Measurements from ENCODE around the gene FGF12. TPM values are rescaled to one million over a fixed set of nuclear protein-coding genes. Genes with fewer than 3 reads are reported as not detected.

Gene FGF12
- total RNA-seq, 1 experiment from 2014 or later: 0.51 TPM

- H3K9me3 ChIP-seq (ENCODE audit: control insufficient read depth, insufficient read depth, low read depth, low read length): no peaks in the 10 kb centered on the region
These were observed 31.3 kb upstream of the FGF12 start for GRCh38 chr3:192758654-192759053.

DNA sequence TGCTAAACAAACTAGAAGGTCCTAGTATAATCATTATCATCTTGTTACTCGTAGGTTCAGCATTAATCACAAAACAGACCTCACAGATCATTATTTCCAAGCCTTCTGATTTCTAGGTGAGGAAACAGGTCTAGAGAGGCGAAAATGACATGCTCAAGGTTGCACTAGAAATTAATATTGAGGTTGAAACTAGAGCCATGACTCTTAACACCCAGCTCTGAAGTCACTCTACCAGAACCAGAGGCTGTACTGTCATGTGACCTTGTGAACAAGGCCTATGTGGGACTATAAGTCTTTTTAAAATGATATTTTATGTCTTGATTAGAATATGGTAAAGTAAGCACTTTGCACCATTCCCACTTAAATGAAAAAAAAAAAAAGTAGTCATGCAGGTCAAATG lies 23.8 kb upstream of the FGF12 start:
- DNase-seq (ENCODE audit: low read depth, low spot score) (no peak), ATAC-seq (no peak)
- ChIA-PET CTCF (no interaction called here), POLR2A (no interaction called here)
- in situ Hi-C loops (cut with HindIII; ENCODE audit: low pct_unique_long_range_greater_than_20kb, low sequenced_read_pairs): no loop called here
- Histone ChIP-seq H3K4me3 (ENCODE audit: low read depth in 2 of 2, low read length in 2 of 2) (no peak overlapping the region), H3K27ac (ENCODE audit: low read length) (no peak overlapping the region), H3K27me3 (ENCODE audit: control insufficient read depth, insufficient read depth, low read length) (no peaks in the 10 kb centered on the region), H3K4me1 (ENCODE audit: control insufficient read depth, insufficient read depth, low read length) (no peaks in the 10 kb centered on the region), H3K36me3 (ENCODE audit: control insufficient read depth, insufficient read depth, low read length) (no peaks in the 10 kb centered on the region), H3K9me3 (ENCODE audit: control insufficient read depth, insufficient read depth, low read depth, low read length) (no peaks in the 10 kb centered on the region)
- intact Hi-C loops (cut with micrococcal nuclease; ENCODE audit: unreplicated experiment): no loop called here
- BruUV-seq (replicated peaks): no TSS peak
- TF ChIP-seq CTCF (IDR thresholded peaks at IDR 0.05): no peak
- no peak for TF ChIP-seq REST (IDR thresholded peaks at IDR 0.05; ENCODE audit: insufficient read depth in 1 of 2, low read depth in 2 of 2, low read length in 1 of 2)

More at GRCh38 chr3:192758654-192759053, 31.3 kb upstream of the FGF12 start:
- no peak overlapping the region for H3K27ac ChIP-seq (ENCODE audit: low read length)
- H3K4me1 ChIP-seq (ENCODE audit: control insufficient read depth, insufficient read depth, low read length): no peaks in the 10 kb centered on the region
- no TSS peak for BruUV-seq (replicated peaks)
- ChIA-PET CTCF (no interaction called here), POLR2A (no interaction called here)
- no peak overlapping the region for H3K4me3 ChIP-seq (ENCODE audit: low read depth in 2 of 2, low read length in 2 of 2)
- intact Hi-C loops (cut with micrococcal nuclease; ENCODE audit: unreplicated experiment): no loop called here
- in situ Hi-C loops (cut with HindIII; ENCODE audit: low pct_unique_long_range_greater_than_20kb, low sequenced_read_pairs): no loop called here
- TF ChIP-seq SIN3A (IDR thresholded peaks at IDR 0.05; ENCODE audit: borderline replicate concordance, insufficient read depth, low read depth, low read length) (no peak), POLR2AphosphoS5 (IDR thresholded peaks at IDR 0.05; ENCODE audit: low read depth, low read length) (no peak), TCF7L2 (IDR thresholded peaks at IDR 0.05; ENCODE audit: low read depth, low read length) (no peak), REST (IDR thresholded peaks at IDR 0.05; ENCODE audit: insufficient read depth in 1 of 2, low read depth in 2 of 2, low read length in 1 of 2) (no peak), CTCF (IDR thresholded peaks at IDR 0.05) (no peak)
- DNase-seq (ENCODE audit: low read depth, low spot score) (no peak), ATAC-seq (no peak)
- H3K36me3 ChIP-seq (ENCODE audit: control insufficient read depth, insufficient read depth, low read length): no peaks in the 10 kb centered on the region
- H3K27me3 ChIP-seq (ENCODE audit: control insufficient read depth, insufficient read depth, low read length): no peaks in the 10 kb centered on the region

Data from Panc1 (cell line).